GM12878 (cell line): ENCODE results near the gene AQP9. TPM values are rescaled to one million over a fixed set of nuclear protein-coding genes. Genes with fewer than 3 reads are reported as not detected.

Source experiments
- ATAC-seq: fragments of 200-7000 bp; cut with Tn5 transposase; 3 replicates; pipeline ENCODE4 v1.9.1; 2020; ENCODE audit warnings: mild to moderate bottlenecking, moderate library complexity
- BruUV-seq: library from RNA; stranded (reverse); fragments of 400-500 nt; replicated peaks from 2 replicates; lab custom pipeline; 2021; lab: Mats Ljungman, UMichigan
- CTCF ChIA-PET: fragments of 300-600 bp; sonication (Branson Sonifier 250); formaldehyde crosslinking; extraction: SDS; loops from one replicate; lab custom pipeline; 2021; ENCODE audit warnings: inconsistent platforms; lab: Yijun Ruan, JAX
- POLR2A ChIA-PET: fragments of 350-600 bp; formaldehyde crosslinking; extraction: SDS; loops from one replicate; lab custom pipeline; 2021; ENCODE audit warnings: inconsistent platforms; lab: Charles Lee
- RAD21 ChIA-PET: fragments of 300-600 bp; sonication (Branson Sonifier 250); formaldehyde crosslinking; loops from one replicate; lab custom pipeline; 2023; ENCODE audit warnings: antibody characterized with exemption; ENCODE audit not compliant: unreplicated experiment; lab: Charles Lee
- SMC1A ChIA-PET: fragments of 300-600 bp; sonication (Branson Sonifier 250); formaldehyde crosslinking; loops from one replicate; lab custom pipeline; 2023; ENCODE audit not compliant: unreplicated experiment, uncharacterized antibody; lab: Charles Lee
- DNase-seq: peaks from one replicate; pipeline ENCODE4 v3.0.0-alpha.2; 2011; ENCODE audit warnings: low read depth, low spot score
- FAIRE-seq: peaks from 3 replicates; lab custom pipeline; 2011; peaks lifted over from hg19 to GRCh38; lab: Jason Lieb, UNC
- H2AFZ ChIP-seq: 2 replicates; pipeline ENCODE4 v1.6.0; 2011; ENCODE audit warnings: low read depth, low read length, control low read depth; ENCODE audit not compliant: control insufficient read depth
- H3K27ac ChIP-seq: 2 replicates; pipeline ENCODE4 v1.5.1; 2011; ENCODE audit warnings: control low read depth; ENCODE audit not compliant: control insufficient read depth, insufficient read depth
- H3K27me3 ChIP-seq, 2 experiments: replicated peaks in 1 of 2; 2 replicates each; pipeline versions ENCODE4 v1.6.0 to v1.6.1; 2011; ENCODE audit warnings: low read length in 1 of 2; ENCODE audit not compliant: control insufficient read depth in 2 of 2, insufficient read depth in 2 of 2
- H3K36me3 ChIP-seq, 2 experiments: 2 replicates each; pipeline ENCODE4 v1.5.1; 2011; ENCODE audit warnings: low read length in 1 of 2; ENCODE audit not compliant: control insufficient read depth in 2 of 2, insufficient read depth in 2 of 2
- H3K4me1 ChIP-seq: 2 replicates; pipeline ENCODE4 v1.6.1; 2011; ENCODE audit warnings: mild to moderate bottlenecking, low read length, moderate library complexity, mixed read lengths; ENCODE audit not compliant: control insufficient read depth, insufficient read depth
- H3K4me2 ChIP-seq: 2 replicates; pipeline ENCODE4 v1.6.0; 2011; ENCODE audit warnings: control low read depth; ENCODE audit not compliant: control insufficient read depth, insufficient read depth
- H3K4me3 ChIP-seq: fragments of 200-600 bp; sonication (generic); 2 replicates; pipeline ENCODE4 v1.5.1; 2016
- H3K79me2 ChIP-seq: 2 replicates; pipeline ENCODE4 v1.6.0; 2011; ENCODE audit warnings: low read length; ENCODE audit not compliant: control insufficient read depth, insufficient read depth
- H3K9ac ChIP-seq: 2 replicates; pipeline ENCODE4 v1.8.0; 2011; ENCODE audit warnings: low read length, control low read depth, mixed read lengths; ENCODE audit not compliant: control insufficient read depth, insufficient read depth
- H3K9me3 ChIP-seq: replicated peaks from 3 replicates; pipeline ENCODE4 v1.5.1; 2011; ENCODE audit warnings: mild to moderate bottlenecking, low read length; ENCODE audit not compliant: control insufficient read depth, insufficient read depth
- H4K20me1 ChIP-seq: 2 replicates; pipeline ENCODE4 v1.6.0; 2011; ENCODE audit not compliant: control insufficient read depth, insufficient read depth
- EGR1 ChIP-seq, 2 experiments: IDR thresholded peaks; 1 replicate in 1 of 2; 2 replicates in 1 of 2; pipeline ENCODE4 v1.6.1; 2011 to 2012; ENCODE audit warnings: low read depth in 2 of 2, low read length in 2 of 2, borderline replicate concordance in 1 of 2, mild to moderate bottlenecking in 1 of 2, moderate library complexity in 1 of 2
- NFYB ChIP-seq: IDR thresholded peaks from 2 replicates; pipeline ENCODE4 v1.6.1; 2011; ENCODE audit warnings: low read depth, mild to moderate bottlenecking, low read length, improper control_type of control experiment, moderate library complexity; ENCODE audit not compliant: insufficient read depth
- POLR2AphosphoS5 ChIP-seq: IDR thresholded peaks from 2 replicates; pipeline ENCODE4 v1.6.1; 2011; ENCODE audit warnings: mild to moderate bottlenecking, low read length, inconsistent platforms
- RAD21 ChIP-seq: IDR thresholded peaks from 2 replicates; pipeline ENCODE4 v1.6.1; 2011; ENCODE audit warnings: mild to moderate bottlenecking, low read depth, low read length, moderate library complexity; ENCODE audit not compliant: insufficient read depth
- RELA ChIP-seq: fragments of 450-650 bp; IDR thresholded peaks from 2 replicates; pipeline ENCODE4 v1.8.0; 2014; ENCODE audit warnings: borderline replicate concordance; ENCODE audit not compliant: partially characterized antibody
- STAT1 ChIP-seq: fragments of 450-650 bp; conservative IDR thresholded peaks from 2 replicates; pipeline ENCODE4 v1.6.1; 2014; ENCODE audit warnings: antibody characterized with exemption, mild to moderate bottlenecking
- WGBS: methylation state at CpG from one replicate; pipeline ENCODE4 v1.1.6; 2016; ENCODE audit warnings: low lambda C conversion rate; ENCODE audit not compliant: insufficient replicate concordance, insufficient coverage; ENCODE audit errors: missing lambda C conversion rate; 5-methylcytosine and 5-hydroxymethylcytosine counted together
- in situ Hi-C: fragments of 300-500 bp; cut with MboI; formaldehyde crosslinking; loops from 9 replicates; pipeline ENCODE4 v1.14.3; 2018; ENCODE audit warnings: mixed read lengths
- intact Hi-C: fragments of 100-400 bp; cut with micrococcal nuclease; formaldehyde crosslinking; loops from one replicate; pipeline ENCODE4 v1.14.2; 2022; ENCODE audit not compliant: unreplicated experiment
- polyA plus RNA-seq, 11 experiments: library from polyadenylated mRNA; depleted of rRNA in 4 of 11; unstranded in 6 of 11; stranded (reverse) in 5 of 11; fragments of >200 nt; fragmentation: Nextera tagmentation in 4 of 11; fragmentation: Illumina TruSeq in 1 of 11; extraction: Ambion mirVana in 4 of 11; extraction: Trizol in 1 of 11; gene quantifications; 1 replicate in 1 of 11; 2 replicates in 10 of 11; pipeline versions ENCODE4 v1.2.1 to v1.2.3, GENCODE V29; 2011 to 2016; ENCODE audit warnings: inconsistent platforms in 2 of 11, missing spikeins in 2 of 11, low read depth in 1 of 11
- total RNA-seq, 4 experiments: library from RNA; depleted of rRNA in 3 of 4; stranded (reverse); fragments of >200 nt in 3 of 4; fragmentation: Illumina TruSeq in 1 of 4; extraction: Trizol in 1 of 4; gene quantifications; 2 replicates each; pipeline versions ENCODE4 v1.2.1 to v1.2.3, GENCODE V29; 2013 to 2021
- TF ChIP-seq, protein P1 (sequence below): IDR thresholded peaks from 2 replicates; pipeline ENCODE4 v1.6.1; 2012; ENCODE audit warnings: low read length, inconsistent platforms
- TF ChIP-seq, protein P2 (sequence below): fragments of 450-650 bp; IDR thresholded peaks from 2 replicates; pipeline ENCODE4 v1.6.1; 2017; ENCODE audit warnings: borderline replicate concordance
- TF ChIP-seq, protein P3 (sequence below): IDR thresholded peaks from 2 replicates; pipeline ENCODE4 v1.6.1; 2011; ENCODE audit warnings: borderline replicate concordance, low read depth, mild to moderate bottlenecking, moderate library complexity, low read length; ENCODE audit not compliant: insufficient read depth, poor library complexity, severe bottlenecking

Gene AQP9
- total and polyA plus RNA-seq, 10 of the 15 experiments (the other 5 are each of a cell fraction or from before 2014, with no cell fraction given): 0.05 to 3.0 (median 0.22) TPM

DNA sequence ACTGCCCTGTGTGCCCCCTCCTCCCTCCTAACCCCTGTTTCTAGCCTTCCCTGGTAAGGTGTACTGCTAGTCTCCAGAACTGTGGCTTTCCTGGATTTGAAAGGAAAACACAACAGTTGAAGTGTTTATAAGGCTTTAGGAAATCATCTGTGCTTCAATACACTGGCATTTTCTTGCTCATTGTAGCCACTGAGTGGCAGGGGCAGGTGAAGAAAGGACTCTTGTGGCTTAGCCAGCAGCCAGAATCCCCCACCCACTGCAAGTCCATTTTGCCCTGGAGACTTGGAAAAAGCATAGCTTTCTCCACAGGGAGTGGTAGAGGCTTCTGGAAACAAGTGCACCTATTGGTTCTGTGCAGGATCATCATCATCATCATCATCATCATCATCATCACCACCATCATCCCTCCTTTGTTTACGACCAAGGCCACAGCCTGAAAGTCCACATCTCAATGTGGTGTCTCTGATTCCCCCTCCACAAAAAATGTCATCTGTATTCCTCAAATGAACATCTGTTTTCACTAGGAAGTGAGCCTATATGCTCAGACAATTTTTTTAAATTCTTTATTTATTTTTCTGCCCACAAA, 33.4 kb downstream of the AQP9 start:
- WGBS: 0% methylated on average over 1 of the region's 1 CpG
- no peak overlapping the region for H3K4me3 ChIP-seq
- no peaks in the 10 kb centered on the region for H3K4me1 ChIP-seq
- no peak overlapping the region for H3K4me2 ChIP-seq
- peaks cover 0 to 3% of the 10 kb centered on the region in 2 experiments; a peak in 1 of 4 replicates for H3K27me3 ChIP-seq
- intact Hi-C loops (no loop called here), in situ Hi-C loops (no loop called here)
- ChIA-PET SMC1A (no interaction called here), CTCF (interaction anchor here (0.7 kb wide), 1 partner anchor 94 kb away, joined by 3 read pairs; no protein-coding TSS in a partner anchor), RAD21 (no interaction called here), POLR2A (no interaction called here)
- H3K79me2 ChIP-seq: no peaks in the 10 kb centered on the region
- H4K20me1 ChIP-seq: no peaks in the 10 kb centered on the region
- no peaks in the 10 kb centered on the region for H3K36me3 ChIP-seq
- FAIRE-seq: no peak
- TF ChIP-seq STAT1: no peak
- no peak overlapping the region for H3K27ac ChIP-seq
- BruUV-seq: no TSS peak
- no peak for DNase-seq
- no peak for ATAC-seq
- no peak overlapping the region for H2AFZ ChIP-seq
- no peaks in the 10 kb centered on the region for H3K9me3 ChIP-seq
- H3K9ac ChIP-seq: no peak overlapping the region

DNA sequence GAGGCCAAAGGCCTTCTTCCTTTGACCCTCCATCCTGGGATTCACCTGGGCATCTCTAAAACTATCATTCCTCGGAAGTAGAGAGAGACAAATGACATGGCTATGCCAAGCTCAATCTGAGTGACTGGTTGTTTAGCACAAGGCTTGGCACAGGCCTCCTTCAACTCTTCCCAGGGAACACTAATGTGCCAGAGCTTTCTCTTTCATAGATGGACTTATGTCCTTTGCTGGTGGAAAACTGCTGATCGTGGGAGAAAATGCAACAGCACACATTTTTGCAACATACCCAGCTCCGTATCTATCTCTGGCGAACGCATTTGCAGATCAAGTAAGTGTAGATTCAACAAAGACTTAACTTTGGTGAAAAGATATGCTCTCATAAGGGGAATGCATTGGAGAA, 36.5 kb downstream of the AQP9 start:
- H3K4me2 ChIP-seq: no peak overlapping the region
- no peaks in the 10 kb centered on the region for H3K36me3 ChIP-seq
- in situ Hi-C loops (no loop called here), intact Hi-C loops (no loop called here)
- H4K20me1 ChIP-seq: no peaks in the 10 kb centered on the region
- no peak overlapping the region for H2AFZ ChIP-seq
- no peak overlapping the region for H3K4me3 ChIP-seq
- no peaks in the 10 kb centered on the region for H3K4me1 ChIP-seq
- peaks cover 0 to 3% of the 10 kb centered on the region in 2 experiments; a peak in 1 of 4 replicates for H3K27me3 ChIP-seq
- H3K9ac ChIP-seq: no peak overlapping the region
- ChIA-PET CTCF (interaction anchor here (0.9 to 1.3 kb wide), 2 partner anchors 104 to 108 kb away, joined by 3 read pairs; no protein-coding TSS in a partner anchor), POLR2A (no interaction called here), RAD21 (no interaction called here), SMC1A (interaction anchor here (1.4 kb wide), 1 partner anchor 17 kb away, joined by 3 read pairs; no protein-coding TSS in a partner anchor)
- 52% methylated on average over 5 of the region's 5 CpGs for WGBS
- no TSS peak for BruUV-seq
- no peaks in the 10 kb centered on the region for H3K9me3 ChIP-seq
- FAIRE-seq: no peak
- DNase-seq: no peak
- no peak overlapping the region for H3K27ac ChIP-seq
- no peaks in the 10 kb centered on the region for H3K79me2 ChIP-seq
- no peak for ATAC-seq
- TF ChIP-seq RELA (no peak), POLR2AphosphoS5 (no peak), NFYB (no peak), RAD21 (no peak), EGR1 (IDR thresholded peaks at IDR 0.05; ENCODE audit: borderline replicate concordance in 1 of 2, low read depth in 2 of 2, low read length in 2 of 2) (no peak)
- TF ChIP-seq, protein P1, sequence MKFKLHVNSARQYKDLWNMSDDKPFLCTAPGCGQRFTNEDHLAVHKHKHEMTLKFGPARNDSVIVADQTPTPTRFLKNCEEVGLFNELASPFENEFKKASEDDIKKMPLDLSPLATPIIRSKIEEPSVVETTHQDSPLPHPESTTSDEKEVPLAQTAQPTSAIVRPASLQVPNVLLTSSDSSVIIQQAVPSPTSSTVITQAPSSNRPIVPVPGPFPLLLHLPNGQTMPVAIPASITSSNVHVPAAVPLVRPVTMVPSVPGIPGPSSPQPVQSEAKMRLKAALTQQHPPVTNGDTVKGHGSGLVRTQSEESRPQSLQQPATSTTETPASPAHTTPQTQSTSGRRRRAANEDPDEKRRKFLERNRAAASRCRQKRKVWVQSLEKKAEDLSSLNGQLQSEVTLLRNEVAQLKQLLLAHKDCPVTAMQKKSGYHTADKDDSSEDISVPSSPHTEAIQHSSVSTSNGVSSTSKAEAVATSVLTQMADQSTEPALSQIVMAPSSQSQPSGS: no peak
- TF ChIP-seq, protein P2, sequence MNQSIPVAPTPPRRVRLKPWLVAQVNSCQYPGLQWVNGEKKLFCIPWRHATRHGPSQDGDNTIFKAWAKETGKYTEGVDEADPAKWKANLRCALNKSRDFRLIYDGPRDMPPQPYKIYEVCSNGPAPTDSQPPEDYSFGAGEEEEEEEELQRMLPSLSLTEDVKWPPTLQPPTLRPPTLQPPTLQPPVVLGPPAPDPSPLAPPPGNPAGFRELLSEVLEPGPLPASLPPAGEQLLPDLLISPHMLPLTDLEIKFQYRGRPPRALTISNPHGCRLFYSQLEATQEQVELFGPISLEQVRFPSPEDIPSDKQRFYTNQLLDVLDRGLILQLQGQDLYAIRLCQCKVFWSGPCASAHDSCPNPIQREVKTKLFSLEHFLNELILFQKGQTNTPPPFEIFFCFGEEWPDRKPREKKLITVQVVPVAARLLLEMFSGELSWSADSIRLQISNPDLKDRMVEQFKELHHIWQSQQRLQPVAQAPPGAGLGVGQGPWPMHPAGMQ: no peak
- TF ChIP-seq, protein P3, sequence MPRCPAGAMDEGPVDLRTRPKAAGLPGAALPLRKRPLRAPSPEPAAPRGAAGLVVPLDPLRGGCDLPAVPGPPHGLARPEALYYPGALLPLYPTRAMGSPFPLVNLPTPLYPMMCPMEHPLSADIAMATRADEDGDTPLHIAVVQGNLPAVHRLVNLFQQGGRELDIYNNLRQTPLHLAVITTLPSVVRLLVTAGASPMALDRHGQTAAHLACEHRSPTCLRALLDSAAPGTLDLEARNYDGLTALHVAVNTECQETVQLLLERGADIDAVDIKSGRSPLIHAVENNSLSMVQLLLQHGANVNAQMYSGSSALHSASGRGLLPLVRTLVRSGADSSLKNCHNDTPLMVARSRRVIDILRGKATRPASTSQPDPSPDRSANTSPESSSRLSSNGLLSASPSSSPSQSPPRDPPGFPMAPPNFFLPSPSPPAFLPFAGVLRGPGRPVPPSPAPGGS: no peak
